Ovary (tissue), 3 donors: ENCODE measurements around the gene FAM187B.

Experiments
- CTCF ChIP-seq, 3 donors: fragments of 450-650 bp in 2 of 3; fragments of 200-600 bp in 1 of 3; IDR thresholded peaks; one replicate each; pipeline versions ENCODE4 v1.5.1 to v1.8.0; 2016 to 2022; ENCODE audit warnings: antibody characterized with exemption in 3 of 3, mild to moderate bottlenecking in 1 of 3
- EP300 ChIP-seq: sonication (generic); formaldehyde crosslinking; IDR thresholded peaks from one replicate; pipeline ENCODE4 v1.6.1; 2017; ENCODE audit warnings: antibody characterized with exemption
- POLR2A ChIP-seq: fragments of 450-650 bp; IDR thresholded peaks from one replicate; pipeline ENCODE4 v1.6.1; 2017; ENCODE audit warnings: antibody characterized with exemption, mild to moderate bottlenecking, moderate library complexity
- donor health status: DM: no; HTN: no; CAD: no.

- TF ChIP-seq CTCF (IDR thresholded peaks at IDR 0.05) (no peak), POLR2A (no peak), EP300 (no peak)
These were observed 3.6 kb upstream of the FAM187B start for GRCh38 chr19:35231956-35232645.
